ENCODE results near the gene INSR. TPM values are rescaled to one million over a fixed set of nuclear protein-coding genes. Genes with fewer than 3 reads are reported as not detected.
"Not testable (repeated sequence)": the region's sequence is repeated elsewhere in the genome, so short reads cannot be mapped to it uniquely, and the experiment has no call there.

The INSR gene
- total and polyA plus RNA-seq, 5 donors = 17.3 to 58.6 (median 53.0) TPM

- DNase-seq (peak; percentile 75 to 86 (median 80)), ATAC-seq (peak; percentile 96 to 97)
- WGBS = 39% methylated on average over 18 of the region's 18 CpGs
- peaks cover 5% of the 10 kb centered on the region for H3K4me1 ChIP-seq (ENCODE audit: control insufficient read depth, insufficient read depth, low read length)
- no peaks in the 10 kb centered on the region for H3K9me3 ChIP-seq (ENCODE audit: control insufficient read depth, low read length)
- H3K27ac ChIP-seq (ENCODE audit: low read length) = peak overlapping the region; percentile 78
- H3K27me3 ChIP-seq (ENCODE audit: control insufficient read depth, insufficient read depth) = no peaks in the 10 kb centered on the region
- intact Hi-C loops (cut with DNase I) = no loop called here
- no peak overlapping the region for H3K4me3 ChIP-seq (ENCODE audit: low read length)
These were observed 134.9 kb downstream of the INSR start for GRCh38 chr19:7159105-7159933.

GRCh38 chr19:7153022-7153421 lies 141.2 kb downstream of the INSR start:
- Histone ChIP-seq H3K27ac (ENCODE audit: low read length) (no peak overlapping the region), H3K4me3 (ENCODE audit: low read length) (no peak overlapping the region), H3K27me3 (ENCODE audit: control insufficient read depth, insufficient read depth) (no peaks in the 10 kb centered on the region), H3K9me3 (ENCODE audit: control insufficient read depth, low read length) (no peaks in the 10 kb centered on the region), H3K4me1 (ENCODE audit: control insufficient read depth, insufficient read depth, low read length) (peaks cover 3% of the 10 kb centered on the region)
- intact Hi-C loops (cut with DNase I) = loop anchor here in 1 of 4 donors (5.0 kb wide), 1 partner anchor 144 kb away; no protein-coding TSS in a partner anchor
- ATAC-seq (peak; percentile 11 to 35), DNase-seq (no peak)
- WGBS = 82% methylated on average over 5 of the region's 5 CpGs

DNA sequence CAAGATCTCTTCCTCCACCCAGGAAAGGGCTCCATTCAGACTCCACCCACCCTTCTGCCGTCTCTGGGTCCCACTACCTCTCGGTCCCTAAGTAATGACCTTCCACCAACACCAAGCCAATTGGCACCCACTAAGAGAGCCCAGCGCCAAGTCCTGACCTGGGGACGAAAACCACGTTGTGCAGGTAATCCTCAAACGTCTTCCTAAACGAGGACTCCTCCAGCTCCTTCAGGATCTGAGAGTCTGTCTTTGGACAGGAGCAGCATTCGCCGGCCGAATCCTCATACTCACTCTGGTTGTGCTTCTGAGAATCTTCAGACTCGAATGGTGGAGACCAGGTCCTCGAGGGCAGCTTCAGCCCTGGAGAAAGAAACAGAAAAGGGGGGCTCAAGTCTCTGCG lies 141.6 kb downstream of the INSR start:
- Histone ChIP-seq H3K27me3 (ENCODE audit: control insufficient read depth, insufficient read depth) (no peaks in the 10 kb centered on the region), H3K4me3 (ENCODE audit: low read length) (no peak overlapping the region), H3K27ac (ENCODE audit: low read length) (no peak overlapping the region), H3K4me1 (ENCODE audit: control insufficient read depth, insufficient read depth, low read length) (peaks cover 3% of the 10 kb centered on the region), H3K9me3 (ENCODE audit: control insufficient read depth, low read length) (no peaks in the 10 kb centered on the region)
- WGBS = 68% methylated on average over 13 of the region's 13 CpGs
- DNase-seq (no peak), ATAC-seq (no peak)
- intact Hi-C loops (cut with DNase I) = loop anchor here in 1 of 4 donors (5.0 kb wide), 1 partner anchor 145 kb away; no protein-coding TSS in a partner anchor

GRCh38 chr19:7149956-7150705 lies 144.1 kb downstream of the INSR start:
- Histone ChIP-seq H3K4me3 (ENCODE audit: low read length) (no peak overlapping the region), H3K4me1 (ENCODE audit: control insufficient read depth, insufficient read depth, low read length) (no peaks in the 10 kb centered on the region), H3K27me3 (ENCODE audit: control insufficient read depth, insufficient read depth) (no peaks in the 10 kb centered on the region), H3K27ac (ENCODE audit: low read length) (no peak overlapping the region), H3K9me3 (ENCODE audit: control insufficient read depth, low read length) (no peaks in the 10 kb centered on the region)
- ATAC-seq = no peak
- DNase-seq = no peak
- intact Hi-C loops (cut with DNase I) = loop anchor here (2.0 to 10.0 kb wide), 6 partner anchors 43 to 195 kb away; partner anchors contain the start of genes ARHGEF18 (in 1 of the 4) and INSR (in 1 of the 4)
- WGBS = 84% methylated on average over 24 of the region's 24 CpGs

- H3K27ac ChIP-seq (ENCODE audit: low read length); ATAC-seq; H3K9me3 ChIP-seq (ENCODE audit: control insufficient read depth, low read length); H3K4me1 ChIP-seq (ENCODE audit: control insufficient read depth, insufficient read depth, low read length); H3K27me3 ChIP-seq (ENCODE audit: control insufficient read depth, insufficient read depth); H3K4me3 ChIP-seq (ENCODE audit: low read length); DNase-seq: not testable (repeated sequence)
- intact Hi-C loops (cut with DNase I) = loop anchor here (5.0 to 10.0 kb wide), 4 partner anchors 40 to 198 kb away; partner anchors contain the start of genes ARHGEF18 (in 1 of the 4) and INSR (in 1 of the 4)
- 97% methylated on average over 10 of the region's 10 CpGs for WGBS
These were observed 147.0 kb downstream of the INSR start for GRCh38 chr19:7147119-7147675.

DNA sequence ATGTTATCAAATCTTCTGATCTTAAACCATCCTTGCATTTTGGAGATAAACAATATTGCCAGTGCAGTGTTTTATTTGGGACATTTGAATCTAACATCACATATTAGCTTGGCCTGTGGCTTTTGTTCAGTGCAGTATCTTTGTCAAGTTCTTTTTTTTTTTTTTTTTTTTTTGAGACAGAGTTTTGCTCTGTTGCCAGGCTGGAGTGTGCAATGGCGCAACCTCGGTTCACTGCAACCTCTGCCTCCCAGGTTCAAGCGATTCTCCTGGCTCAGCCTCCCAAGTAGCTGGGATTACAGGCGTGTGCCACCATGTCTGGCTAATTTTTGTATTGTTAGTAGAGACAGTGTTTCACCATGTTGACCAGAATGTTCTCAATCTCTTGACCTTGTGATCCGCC lies 148.1 kb downstream of the INSR start:
- intact Hi-C loops (cut with DNase I) = loop anchor here (5.0 to 10.0 kb wide), 4 partner anchors 39 to 199 kb away; partner anchors contain the start of genes ARHGEF18 (in 1 of the 4) and INSR (in 1 of the 4)
- ATAC-seq; H3K27ac ChIP-seq (ENCODE audit: low read length): not testable (repeated sequence)

GRCh38 chr19:7145494-7145893 lies 148.7 kb downstream of the INSR start:
- intact Hi-C loops (cut with DNase I) = loop anchor here (5.0 to 10.0 kb wide), 4 partner anchors 38 to 199 kb away; partner anchors contain the start of genes ARHGEF18 (in 1 of the 4) and INSR (in 1 of the 4)
- DNase-seq (no peak), ATAC-seq (no peak)
- Histone ChIP-seq H3K9me3 (ENCODE audit: control insufficient read depth, low read length) (no peaks in the 10 kb centered on the region), H3K4me1 (ENCODE audit: control insufficient read depth, insufficient read depth, low read length) (no peaks in the 10 kb centered on the region), H3K4me3 (ENCODE audit: low read length) (no peak overlapping the region), H3K27ac (ENCODE audit: low read length) (no peak overlapping the region), H3K27me3 (ENCODE audit: control insufficient read depth, insufficient read depth) (no peaks in the 10 kb centered on the region)
- 59% methylated on average over 2 of the region's 2 CpGs for WGBS

More for the DNA sequence above, 148.1 kb downstream of the INSR start:
- not testable (repeated sequence) for DNase-seq; H3K4me1 ChIP-seq (ENCODE audit: control insufficient read depth, insufficient read depth, low read length); H3K9me3 ChIP-seq (ENCODE audit: control insufficient read depth, low read length); H3K27me3 ChIP-seq (ENCODE audit: control insufficient read depth, insufficient read depth); H3K4me3 ChIP-seq (ENCODE audit: low read length)
- WGBS = 98% methylated on average over 5 of the region's 5 CpGs

DNA sequence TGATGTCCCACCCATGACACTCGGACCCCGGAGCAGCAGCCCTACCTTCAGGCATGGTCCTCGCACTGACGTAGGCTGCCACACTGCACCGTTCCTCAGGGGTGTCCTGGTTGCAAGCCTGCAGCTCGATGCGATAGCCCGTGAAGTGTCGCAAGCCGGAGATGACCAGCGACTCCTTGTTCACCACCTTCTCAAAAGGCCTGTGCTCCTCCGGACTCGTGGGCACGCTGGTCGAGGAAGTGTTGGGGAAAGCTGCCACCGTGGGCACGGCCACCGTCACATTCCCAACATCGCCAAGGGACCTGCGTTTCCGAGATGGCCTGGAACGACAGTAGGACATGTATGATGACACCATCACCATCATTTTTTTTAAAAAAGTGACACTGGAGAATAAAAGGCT lies 151.4 kb downstream of the INSR start:
- ATAC-seq = no peak
- no peaks in the 10 kb centered on the region for H3K27me3 ChIP-seq (ENCODE audit: control insufficient read depth, insufficient read depth)
- H3K4me3 ChIP-seq (ENCODE audit: low read length) = no peak overlapping the region
- no peak for DNase-seq
- no peaks in the 10 kb centered on the region for H3K4me1 ChIP-seq (ENCODE audit: control insufficient read depth, insufficient read depth, low read length)
- H3K9me3 ChIP-seq (ENCODE audit: control insufficient read depth, low read length) = no peaks in the 10 kb centered on the region
- intact Hi-C loops (cut with DNase I) = loop anchor here in 2 of 4 donors (10.0 kb wide), 2 partner anchors 152 to 202 kb away; partner anchors contain the start of genes ARHGEF18 (in 1 of the 2) and INSR (in 1 of the 2)
- H3K27ac ChIP-seq (ENCODE audit: low read length) = no peak overlapping the region
- 96% methylated on average over 22 of the region's 22 CpGs for WGBS

- peaks cover 2% of the 10 kb centered on the region for H3K4me1 ChIP-seq (ENCODE audit: control insufficient read depth, insufficient read depth, low read length)
- H3K9me3 ChIP-seq (ENCODE audit: control insufficient read depth, low read length) = no peaks in the 10 kb centered on the region
- DNase-seq (no peak), ATAC-seq (no peak)
- WGBS = 94% methylated on average over 2 of the region's 2 CpGs
- no peaks in the 10 kb centered on the region for H3K27me3 ChIP-seq (ENCODE audit: control insufficient read depth, insufficient read depth)
- H3K4me3 ChIP-seq (ENCODE audit: low read length) = no peak overlapping the region
- H3K27ac ChIP-seq (ENCODE audit: low read length) = no peak overlapping the region
- intact Hi-C loops (cut with DNase I) = loop anchor here in 2 of 4 donors (10.0 kb wide), 2 partner anchors 155 to 205 kb away; partner anchors contain the start of genes ARHGEF18 (in 1 of the 2) and INSR (in 1 of the 2)
These were observed 154.1 kb downstream of the INSR start for GRCh38 chr19:7140137-7140536.

- Histone ChIP-seq H3K4me1 (ENCODE audit: control insufficient read depth, insufficient read depth, low read length) (peaks cover 2% of the 10 kb centered on the region), H3K27me3 (ENCODE audit: control insufficient read depth, insufficient read depth) (no peaks in the 10 kb centered on the region), H3K4me3 (ENCODE audit: low read length) (no peak overlapping the region), H3K27ac (ENCODE audit: low read length) (no peak overlapping the region), H3K9me3 (ENCODE audit: control insufficient read depth, low read length) (no peaks in the 10 kb centered on the region)
- 100% methylated on average over 1 of the region's 1 CpG for WGBS
- DNase-seq = no peak
- intact Hi-C loops (cut with DNase I) = no loop called here
- no peak for ATAC-seq
These were observed 155.1 kb downstream of the INSR start for GRCh38 chr19:7139095-7139494.
